Activated gamma-delta T cell (primary cell): ENCODE measurements around the gene CHKA.

ENCODE experiments used
- DNase-seq: peaks from one replicate; lab custom pipeline; 2025; lab: John Stamatoyannopoulos, UW
- total RNA-seq, 2 donors: gene quantifications; one replicate each; lab custom pipeline; 2026; lab: John Stamatoyannopoulos, UW

The CHKA gene
- 11.2 to 12.6 reads per million in 2 donors for total RNA-seq

GRCh38 chr11:68121067-68121899 lies at the start of gene CHKA:
TSS of gene CHKA (minus strand) at chr11:68121388. CDS start at chr11:68121177, 211 bp downstream.
- DNase-seq = peak; percentile 83

GRCh38 chr11:68169442-68169841 lies 48.3 kb upstream of the CHKA start:
- no peak for DNase-seq

DNA sequence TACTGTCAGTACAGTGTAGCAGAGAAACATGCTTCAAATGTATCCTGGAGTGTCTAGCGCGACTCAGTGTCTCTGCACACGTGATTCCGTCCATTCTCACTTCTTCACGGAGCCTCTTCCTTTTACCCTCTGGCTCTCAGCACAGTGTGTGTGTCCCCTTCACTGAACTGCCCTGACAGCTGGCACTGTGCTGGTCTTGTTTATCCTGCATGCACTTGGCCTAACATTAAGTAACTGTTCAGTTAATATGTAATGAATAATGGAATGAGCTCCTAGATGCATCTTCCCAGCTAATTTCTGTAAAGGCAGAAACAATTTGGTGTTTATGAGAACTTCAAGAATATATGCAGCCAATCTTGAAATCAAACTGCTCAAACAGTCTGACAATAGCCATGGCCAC lies 47.5 kb upstream of the CHKA start:
- no peak for DNase-seq

DNA sequence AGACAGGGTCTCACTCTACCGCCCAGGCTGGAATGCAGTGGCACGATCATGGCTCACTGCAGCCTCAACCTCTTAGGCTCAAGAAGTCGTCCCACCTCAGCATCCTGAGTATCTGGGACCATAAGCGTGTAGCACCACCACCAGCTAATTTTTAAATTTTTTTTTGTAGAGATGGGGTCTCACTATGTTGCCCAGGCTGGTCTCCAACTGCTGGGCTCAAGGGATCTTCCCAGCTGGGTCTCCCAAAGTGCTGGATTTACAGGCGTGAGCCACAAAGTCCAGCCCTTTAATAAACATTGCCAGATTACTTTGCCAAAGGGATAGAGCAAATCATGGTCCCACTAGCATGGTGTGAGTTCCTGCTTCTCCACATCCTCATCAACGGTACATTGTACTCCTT lies 46.3 kb upstream of the CHKA start:
- no peak for DNase-seq

- no peak for DNase-seq
Observed at GRCh38 chr11:68166969-68167368, 45.8 kb upstream of the CHKA start.

DNA sequence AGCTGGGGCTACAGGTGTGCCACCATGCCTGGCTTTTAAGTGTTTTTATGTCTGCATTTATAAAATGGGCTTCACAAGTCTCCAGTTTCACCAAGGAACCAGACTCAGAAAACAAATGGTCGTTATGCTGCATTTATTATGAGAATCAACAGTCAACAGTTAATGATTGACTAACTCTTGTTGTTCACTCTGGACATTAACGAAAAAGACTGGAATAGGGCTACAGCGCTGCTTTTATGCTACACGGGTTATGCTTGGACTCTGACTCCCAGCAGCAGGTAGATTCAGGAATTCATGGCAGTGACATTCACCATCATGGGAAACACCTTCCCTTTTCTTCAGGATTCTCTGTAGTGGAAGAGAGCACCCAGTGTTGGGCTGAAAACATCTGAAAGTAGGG lies 44.4 kb upstream of the CHKA start:
- no peak for DNase-seq

DNA sequence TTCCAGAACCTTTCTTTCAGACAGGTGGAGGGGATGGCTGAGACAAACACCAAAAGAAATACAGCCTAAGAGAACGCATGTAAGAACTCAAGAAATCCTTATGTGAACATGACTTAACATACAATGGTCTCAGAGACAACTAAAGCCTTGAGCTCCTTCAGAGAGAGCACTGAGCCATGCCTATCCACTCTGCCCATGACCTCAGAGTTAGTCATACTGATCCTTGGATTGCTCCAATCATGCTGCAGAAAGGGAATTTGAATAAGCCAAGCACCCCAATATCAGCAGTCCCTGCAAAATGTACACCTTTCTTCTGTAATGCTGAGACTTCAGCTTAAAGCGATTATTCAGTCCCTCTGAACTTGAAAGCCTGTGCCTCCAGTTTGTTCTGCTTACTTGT lies 43.2 kb upstream of the CHKA start:
- DNase-seq = no peak

DNA sequence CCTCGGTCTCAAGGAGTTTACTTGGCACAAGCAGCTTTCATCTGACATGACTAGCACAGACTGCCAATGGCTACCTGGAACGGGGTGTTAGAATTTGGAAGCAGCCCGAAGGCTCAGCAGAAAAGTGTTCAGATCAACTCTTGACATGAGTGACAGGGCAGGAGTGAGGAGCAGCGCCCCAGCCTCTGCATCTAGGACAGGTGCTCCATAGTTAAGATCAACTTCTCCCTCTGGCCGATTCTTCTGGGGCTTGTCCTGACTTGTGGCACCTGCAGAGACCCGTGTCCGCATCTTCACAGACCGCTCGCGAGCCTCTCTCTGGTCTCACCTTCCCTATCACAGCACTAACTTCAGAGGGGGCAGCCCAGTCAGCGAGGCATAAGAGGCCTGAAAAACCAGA lies 42.5 kb upstream of the CHKA start:
- DNase-seq = no peak

GRCh38 chr11:68160100-68160695 lies 39.0 kb upstream of the CHKA start:
- no peak for DNase-seq

DNA sequence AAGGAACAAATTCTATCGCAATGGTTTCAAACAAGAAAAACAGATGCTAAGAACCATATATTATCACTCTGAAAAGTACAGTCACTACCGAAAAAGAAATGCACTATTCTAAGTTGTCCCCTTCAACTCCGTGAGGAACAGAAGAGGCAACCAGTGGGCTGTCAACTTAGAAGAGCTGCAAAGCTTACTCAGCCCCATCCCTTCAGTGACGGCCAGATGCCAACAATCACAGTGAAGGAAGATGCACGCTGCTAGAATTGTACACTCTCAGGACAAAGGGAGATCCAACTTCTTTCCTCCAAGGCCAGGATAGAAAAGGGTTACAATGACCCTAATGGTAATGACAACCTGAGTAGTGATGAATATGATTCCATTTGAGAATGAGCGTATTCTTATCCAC lies 38.5 kb upstream of the CHKA start:
- DNase-seq = no peak

DNA sequence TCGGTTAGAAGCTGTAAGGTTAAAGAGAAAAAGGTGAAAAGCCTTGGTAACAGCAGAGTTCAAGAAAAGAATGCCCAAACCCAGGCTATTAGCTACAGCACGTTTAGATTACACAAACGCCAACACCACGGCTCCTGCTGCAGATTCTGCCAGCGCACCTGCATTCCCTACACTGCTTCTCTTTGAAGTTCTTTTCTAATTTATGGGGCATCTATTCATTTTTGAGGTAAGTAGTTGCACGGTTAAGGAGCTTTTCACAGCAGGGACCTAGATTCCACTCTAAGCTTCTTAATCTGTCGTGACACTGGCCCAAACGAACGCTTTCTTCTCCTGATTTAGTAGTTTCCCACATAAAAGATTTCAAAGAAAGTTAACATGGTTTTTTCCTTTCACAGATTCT lies 38.0 kb upstream of the CHKA start:
- DNase-seq = no peak

GRCh38 chr11:68158580-68158979 lies 37.4 kb upstream of the CHKA start:
- no peak for DNase-seq

DNA sequence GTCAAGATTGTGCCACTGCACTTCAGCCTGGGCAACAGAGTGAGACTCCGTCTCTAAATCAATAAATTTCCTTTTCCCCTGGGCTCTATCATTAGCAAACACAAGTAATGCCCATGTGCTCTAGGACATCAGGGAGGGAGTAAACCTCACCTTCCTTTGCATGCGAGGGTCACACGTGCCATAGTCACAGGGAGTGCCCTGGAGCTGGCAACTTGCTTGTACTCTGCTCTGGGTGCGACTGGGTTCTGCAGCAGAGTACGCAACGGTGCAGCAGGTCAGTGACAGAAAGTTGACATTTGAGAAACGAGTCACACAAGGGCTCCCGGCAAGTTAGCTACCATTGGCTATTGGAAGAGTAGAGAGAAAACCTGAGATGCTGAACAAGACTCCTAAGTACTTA lies 32.6 kb upstream of the CHKA start:
- no peak for DNase-seq

GRCh38 chr11:68150037-68150436 lies 28.8 kb upstream of the CHKA start:
- DNase-seq = no peak

GRCh38 chr11:68149417-68149816 lies 28.2 kb upstream of the CHKA start:
- DNase-seq = no peak

- no peak for DNase-seq
Observed at GRCh38 chr11:68148879-68149278, 27.7 kb upstream of the CHKA start.

- DNase-seq = no peak
Observed at GRCh38 chr11:68148071-68148805, 27.1 kb upstream of the CHKA start.

DNA sequence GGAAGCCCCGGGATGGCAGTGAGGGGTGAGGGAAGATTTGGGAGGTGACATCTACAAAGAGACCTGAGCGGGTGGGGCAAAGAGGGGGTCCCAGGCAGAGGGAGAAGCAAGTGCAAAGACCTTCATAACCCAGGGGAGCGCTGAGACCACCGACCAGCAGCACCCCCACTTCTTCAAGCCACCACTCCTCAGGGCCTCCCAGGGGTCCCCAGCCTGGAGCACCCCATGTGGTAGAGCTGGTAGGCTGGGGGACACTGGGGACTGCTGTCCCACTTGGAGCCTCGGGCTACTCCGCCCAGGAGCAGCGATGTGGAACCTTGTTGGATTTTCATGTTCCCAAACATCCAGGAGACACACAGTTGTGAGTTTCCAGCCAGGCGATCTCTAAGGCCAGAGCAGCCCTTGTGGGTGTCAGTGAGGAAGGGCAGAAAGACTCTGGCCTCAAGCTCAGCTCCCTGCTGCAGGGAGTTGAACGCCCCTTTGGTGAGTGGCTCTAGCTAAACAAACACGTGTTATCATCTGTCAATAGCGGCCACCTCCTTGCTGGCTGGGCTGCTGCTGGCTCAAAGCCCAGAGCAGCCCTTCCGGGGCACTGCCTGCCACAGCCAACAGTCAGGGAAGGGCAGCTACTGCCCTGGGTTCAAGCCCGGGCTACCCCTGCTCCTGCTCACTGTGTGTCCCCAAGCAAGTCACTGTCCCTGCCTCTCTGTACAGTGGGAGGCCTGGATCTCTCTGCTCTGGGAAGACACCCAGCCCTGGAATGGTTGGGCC lies 25.7 kb upstream of the CHKA start:
- DNase-seq = no peak

DNA sequence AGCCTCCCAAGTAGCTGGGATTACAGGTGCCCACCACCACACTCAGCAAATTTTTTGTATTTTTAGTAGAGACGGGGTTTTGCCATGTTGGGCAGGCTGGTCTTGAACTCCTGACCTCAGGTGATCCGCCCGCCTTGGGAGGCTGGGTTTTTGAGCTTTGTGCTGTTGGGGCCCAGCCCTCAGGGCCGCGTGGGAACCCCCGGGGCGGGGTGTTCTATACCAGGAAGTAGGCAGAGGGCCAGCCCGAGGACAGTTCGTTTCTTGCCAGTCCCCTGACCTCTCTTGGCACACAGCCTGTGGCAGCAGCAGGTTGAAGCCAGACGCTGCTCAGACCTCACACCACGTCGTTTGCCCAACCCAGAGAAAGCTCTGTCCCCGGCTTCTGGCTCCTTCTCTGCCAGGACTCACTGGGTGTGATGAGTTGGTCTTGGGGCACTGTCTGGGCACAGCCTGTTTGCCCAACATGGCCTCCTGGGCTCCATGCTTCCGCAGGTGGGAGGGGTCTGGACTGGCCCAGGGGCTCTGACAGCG lies 24.9 kb upstream of the CHKA start:
- no peak for DNase-seq

- no peak for DNase-seq
Observed at GRCh38 chr11:68145120-68145866, 24.1 kb upstream of the CHKA start.

DNA sequence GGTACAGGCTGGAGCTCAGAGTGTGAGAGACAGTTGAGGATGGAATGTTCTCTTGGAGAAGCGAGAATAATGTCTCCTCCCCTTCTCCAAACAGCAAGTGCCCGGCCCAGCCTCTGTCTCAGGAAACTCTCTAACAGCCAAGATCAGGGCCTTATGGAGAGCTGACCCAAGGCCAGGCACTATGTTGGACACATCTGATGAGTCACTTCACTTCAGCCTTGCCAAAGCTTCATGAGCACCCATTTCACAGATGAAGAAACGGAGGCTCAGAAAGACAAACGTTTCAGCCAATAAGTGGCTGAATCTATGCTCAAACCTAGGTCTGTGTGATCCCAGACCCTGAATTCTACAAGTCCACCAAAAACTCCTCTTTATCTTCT lies 22.1 kb upstream of the CHKA start:
- DNase-seq = no peak
